ENCODE data around the gene DOLK. TPM values are rescaled to one million over a fixed set of nuclear protein-coding genes. Genes with fewer than 3 reads are reported as not detected.
"Not testable (repeated sequence)": the region's sequence is repeated elsewhere in the genome, so short reads cannot be mapped to it uniquely, and the experiment has no call there.

DOLK gene
- polyA plus RNA-seq, 1 experiment, result 47.0 TPM

GRCh38 chr9:128986671-128987070, 39.3 kb upstream of the DOLK start:
- TF ChIP-seq CTCF (IDR thresholded peaks at IDR 0.05; ENCODE audit: insufficient read depth, low read depth, low read length), result no peak
- Histone ChIP-seq H3K4me3 (ENCODE audit: low read depth, low read length) (no peak overlapping the region), H3K27me3 (ENCODE audit: control insufficient read depth, insufficient read depth, low read length) (no peaks in the 10 kb centered on the region), H3K36me3 (ENCODE audit: control insufficient read depth, insufficient read depth, low read length) (peaks cover 15% of the 10 kb centered on the region)
- POLR2A ChIA-PET, result no interaction called here
- no peak for DNase-seq (ENCODE audit: low read depth)
- CTCF ChIA-PET, result interaction anchor here (0.7 to 1.5 kb wide), 2 partner anchors 10 to 19 kb away, joined by 3 to 6 read pairs; no protein-coding TSS in a partner anchor

GRCh38 chr9:128983536-128983935, 36.1 kb upstream of the DOLK start:
- POLR2A ChIA-PET, result no interaction called here
- H3K4me3 ChIP-seq (ENCODE audit: low read depth, low read length), result no peak overlapping the region
- TF ChIP-seq CTCF (IDR thresholded peaks at IDR 0.05; ENCODE audit: insufficient read depth, low read depth, low read length), result no peak
- CTCF ChIA-PET, result no interaction called here
- no peaks in the 10 kb centered on the region for H3K27me3 ChIP-seq (ENCODE audit: control insufficient read depth, insufficient read depth, low read length)
- peaks cover 11% of the 10 kb centered on the region for H3K36me3 ChIP-seq (ENCODE audit: control insufficient read depth, insufficient read depth, low read length)
- DNase-seq (ENCODE audit: low read depth), result no peak

GRCh38 chr9:128979111-128979510, 31.7 kb upstream of the DOLK start:
- ChIA-PET CTCF (no interaction called here), POLR2A (no interaction called here)
- H3K27me3 ChIP-seq (ENCODE audit: control insufficient read depth, insufficient read depth, low read length), result no peaks in the 10 kb centered on the region
- H3K36me3 ChIP-seq (ENCODE audit: control insufficient read depth, insufficient read depth, low read length), result peaks cover 10% of the 10 kb centered on the region
- no peak for DNase-seq (ENCODE audit: low read depth)
- no peak for TF ChIP-seq CTCF (IDR thresholded peaks at IDR 0.05; ENCODE audit: insufficient read depth, low read depth, low read length)
- H3K4me3 ChIP-seq (ENCODE audit: low read depth, low read length), result no peak overlapping the region

GRCh38 chr9:128972956-128973355, 25.6 kb upstream of the DOLK start:
- Histone ChIP-seq H3K27me3 (ENCODE audit: control insufficient read depth, insufficient read depth, low read length) (no peaks in the 10 kb centered on the region), H3K4me3 (ENCODE audit: low read depth, low read length) (no peak overlapping the region), H3K36me3 (ENCODE audit: control insufficient read depth, insufficient read depth, low read length) (peaks cover 5% of the 10 kb centered on the region; the same call in 1 of the 2 replicates)
- no peak for TF ChIP-seq CTCF (IDR thresholded peaks at IDR 0.05; ENCODE audit: insufficient read depth, low read depth, low read length)
- POLR2A ChIA-PET, result no interaction called here
- DNase-seq (ENCODE audit: low read depth), result no peak
- CTCF ChIA-PET, result interaction anchor here (1.2 kb wide), 1 partner anchor 15 kb away, joined by 3 read pairs; no protein-coding TSS in a partner anchor

- Histone ChIP-seq H3K27me3 (ENCODE audit: control insufficient read depth, insufficient read depth, low read length) (no peaks in the 10 kb centered on the region), H3K4me3 (ENCODE audit: low read depth, low read length) (no peak overlapping the region), H3K36me3 (ENCODE audit: control insufficient read depth, insufficient read depth, low read length) (peaks cover 1% of the 10 kb centered on the region; the same call in 1 of the 2 replicates)
- TF ChIP-seq CTCF (IDR thresholded peaks at IDR 0.05; ENCODE audit: insufficient read depth, low read depth, low read length), result no peak
- DNase-seq (ENCODE audit: low read depth), result no peak
- ChIA-PET POLR2A (no interaction called here), CTCF (interaction anchor here (1.2 kb wide), 1 partner anchor 151 kb away, joined by 3 read pairs; the partner anchor contains the start of gene ENDOG)
Observed at GRCh38 chr9:128969491-128969890, 22.1 kb upstream of the DOLK start.

- POLR2A ChIA-PET; H3K36me3 ChIP-seq (ENCODE audit: control insufficient read depth, insufficient read depth, low read length); DNase-seq (ENCODE audit: low read depth); H3K27me3 ChIP-seq (ENCODE audit: control insufficient read depth, insufficient read depth, low read length); H3K4me3 ChIP-seq (ENCODE audit: low read depth, low read length): not testable (repeated sequence)
- CTCF ChIA-PET, result interaction anchor here (0.7 to 1.2 kb wide), 3 partner anchors 10 to 99 kb away, joined by 3 read pairs; no protein-coding TSS in a partner anchor
Observed at GRCh38 chr9:128961403-128961802, 14.0 kb upstream of the DOLK start.
